Ishikawa (cell line): ENCODE measurements around the gene EHMT2.

Experiments
- CEBPB ChIP-seq: IDR thresholded peaks from 2 replicates; pipeline ENCODE4 v1.6.1; 2012
- CREB1 ChIP-seq: IDR thresholded peaks from 2 replicates; pipeline ENCODE4 v1.6.1; 2012; ENCODE audit warnings: low read depth
- EGR1 ChIP-seq: IDR thresholded peaks from 2 replicates; pipeline ENCODE4 v1.6.1; 2012
- EP300 ChIP-seq: IDR thresholded peaks from 2 replicates; pipeline ENCODE4 v1.6.1; 2012; ENCODE audit warnings: borderline replicate concordance
- FOXM1 ChIP-seq: IDR thresholded peaks from 2 replicates; pipeline ENCODE4 v1.6.1; 2012; ENCODE audit warnings: low read depth, borderline replicate concordance
- MAX ChIP-seq: IDR thresholded peaks from 2 replicates; pipeline ENCODE4 v1.6.1; 2012
- NFIC ChIP-seq: IDR thresholded peaks from 2 replicates; pipeline ENCODE4 v1.6.1; 2012
- RAD21 ChIP-seq: IDR thresholded peaks from 2 replicates; pipeline ENCODE4 v1.6.1; 2012; ENCODE audit warnings: low read depth
- REST ChIP-seq: IDR thresholded peaks from 2 replicates; pipeline ENCODE4 v1.6.1; 2012; ENCODE audit warnings: low read depth, mild to moderate bottlenecking
- TAF1 ChIP-seq: IDR thresholded peaks from 2 replicates; pipeline ENCODE4 v1.6.1; 2012; ENCODE audit warnings: low read depth, mild to moderate bottlenecking
- TCF12 ChIP-seq: IDR thresholded peaks from 2 replicates; pipeline ENCODE4 v1.6.1; 2012; ENCODE audit warnings: low read depth
- TEAD4 ChIP-seq: IDR thresholded peaks from 2 replicates; pipeline ENCODE4 v1.6.1; 2012
- USF1 ChIP-seq: IDR thresholded peaks from 2 replicates; pipeline ENCODE4 v1.6.1; 2012
- YY1 ChIP-seq: IDR thresholded peaks from 2 replicates; pipeline ENCODE4 v1.6.1; 2012; ENCODE audit warnings: low read depth
- ZBTB7A ChIP-seq: IDR thresholded peaks from 2 replicates; pipeline ENCODE4 v1.6.1; 2012; ENCODE audit warnings: low read depth

EHMT2 gene

GRCh38 chr6:31922942-31923341, 25.4 kb upstream of the EHMT2 start:
- TF ChIP-seq REST (no peak), RAD21 (peak; percentile 44)

DNA sequence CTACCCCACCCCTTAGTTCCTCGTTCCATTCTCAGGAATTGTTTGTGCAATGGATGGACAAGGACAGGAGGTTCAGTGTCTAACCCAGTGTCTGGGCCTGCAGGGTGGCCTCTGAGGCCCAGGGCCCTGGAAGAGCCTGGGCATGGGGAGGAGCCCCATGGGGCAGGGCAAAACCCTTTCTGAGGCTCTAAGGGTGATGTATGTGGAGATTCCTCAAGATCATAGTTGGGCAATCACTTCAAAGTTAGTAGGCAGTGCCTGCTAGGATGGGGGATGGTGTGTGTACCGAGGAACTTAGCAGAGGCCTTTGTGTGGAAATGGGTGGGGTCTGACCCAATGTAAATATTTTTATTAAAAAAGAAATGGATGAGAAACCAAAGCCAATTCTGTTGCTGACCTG, 23.3 kb upstream of the EHMT2 start:
- TF ChIP-seq TEAD4 (no peak), YY1 (no peak), RAD21 (no peak), CREB1 (no peak), EGR1 (no peak), FOXM1 (no peak), USF1 (no peak), TCF12 (no peak), REST (no peak)

GRCh38 chr6:31919624-31920303, 22.3 kb upstream of the EHMT2 start:
- TF ChIP-seq CREB1 (no peak), EP300 (no peak), CEBPB (no peak), ZBTB7A (no peak)

DNA sequence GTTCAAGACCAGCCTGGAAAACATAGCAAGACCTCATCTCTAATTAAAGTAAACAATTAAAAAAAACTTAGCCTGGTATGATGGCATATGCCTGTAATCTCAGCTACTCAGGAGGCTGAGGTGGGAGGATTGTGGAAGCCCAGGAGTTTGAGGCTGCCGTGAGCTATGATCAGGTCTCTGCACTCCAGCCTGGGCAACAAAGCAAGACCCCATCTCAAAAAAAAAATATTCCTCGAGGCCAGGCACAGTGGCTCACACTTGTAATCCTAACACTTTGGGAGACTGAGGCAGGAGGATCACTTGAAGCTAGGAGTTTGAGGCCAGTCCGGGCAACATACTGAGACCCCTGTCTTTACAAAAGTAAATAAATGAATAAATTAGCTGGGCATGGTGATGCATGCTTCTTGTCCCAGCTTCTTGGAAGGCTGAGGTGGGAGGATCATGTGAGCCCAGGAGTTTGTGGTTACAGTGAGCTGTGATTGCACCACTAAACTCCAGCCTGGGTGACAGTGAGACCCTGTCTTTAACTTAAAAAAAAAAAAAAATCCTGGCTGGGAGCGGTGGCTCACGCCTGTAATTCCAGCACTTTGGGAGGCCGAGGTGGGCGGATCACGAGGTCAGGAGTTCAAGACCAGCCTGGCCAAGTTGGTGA, 20.7 kb upstream of the EHMT2 start:
- TF ChIP-seq EGR1 (no peak), RAD21 (no peak), YY1 (no peak), EP300 (no peak), TCF12 (no peak), CREB1 (no peak), FOXM1 (no peak), USF1 (no peak), REST (no peak), TEAD4 (no peak)

DNA sequence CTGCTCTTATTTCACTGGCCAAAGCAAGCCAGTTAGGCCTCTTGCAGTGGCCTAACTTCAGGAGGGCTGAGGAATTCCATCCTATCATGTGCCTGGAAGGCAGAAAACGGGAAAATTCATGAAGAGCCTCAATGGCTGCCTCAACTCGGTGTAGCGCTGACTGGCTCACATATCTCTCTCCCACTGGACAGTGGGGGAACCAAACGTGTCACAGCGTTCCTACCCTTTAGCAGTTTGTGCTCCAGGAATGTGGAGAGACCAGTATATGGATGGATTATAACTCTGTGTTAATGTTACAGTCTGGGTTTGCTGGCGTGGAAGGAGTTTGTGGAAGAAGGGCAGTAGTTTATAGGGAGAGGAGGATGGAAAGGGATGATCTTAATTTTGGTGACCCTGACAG, 18.3 kb upstream of the EHMT2 start:
- TF ChIP-seq TEAD4: no peak
- no peak for TF ChIP-seq ZBTB7A
- TF ChIP-seq EP300: no peak
- no peak for TF ChIP-seq FOXM1
- no peak for TF ChIP-seq YY1
- no peak for TF ChIP-seq CEBPB
- no peak for TF ChIP-seq TAF1
- TF ChIP-seq NFIC: no peak
- no peak for TF ChIP-seq RAD21
- TF ChIP-seq MAX: no peak
- TF ChIP-seq REST: no peak
- TF ChIP-seq CREB1: no peak
